RCC 7860 (cell line): ENCODE measurements around the gene CACNG5.
"Not testable (repeated sequence)": the region's sequence is repeated elsewhere in the genome, so short reads cannot be mapped to it uniquely, and the experiment has no call there.

Source experiments
- DNase-seq: peaks from one replicate; pipeline ENCODE4 v3.0.0-alpha.2; 2015; ENCODE audit warnings: low spot score
- FAIRE-seq: peaks from 2 replicates; lab custom pipeline; 2012; peaks lifted over from hg19 to GRCh38; lab: Jason Lieb, UNC

CACNG5 gene

DNA sequence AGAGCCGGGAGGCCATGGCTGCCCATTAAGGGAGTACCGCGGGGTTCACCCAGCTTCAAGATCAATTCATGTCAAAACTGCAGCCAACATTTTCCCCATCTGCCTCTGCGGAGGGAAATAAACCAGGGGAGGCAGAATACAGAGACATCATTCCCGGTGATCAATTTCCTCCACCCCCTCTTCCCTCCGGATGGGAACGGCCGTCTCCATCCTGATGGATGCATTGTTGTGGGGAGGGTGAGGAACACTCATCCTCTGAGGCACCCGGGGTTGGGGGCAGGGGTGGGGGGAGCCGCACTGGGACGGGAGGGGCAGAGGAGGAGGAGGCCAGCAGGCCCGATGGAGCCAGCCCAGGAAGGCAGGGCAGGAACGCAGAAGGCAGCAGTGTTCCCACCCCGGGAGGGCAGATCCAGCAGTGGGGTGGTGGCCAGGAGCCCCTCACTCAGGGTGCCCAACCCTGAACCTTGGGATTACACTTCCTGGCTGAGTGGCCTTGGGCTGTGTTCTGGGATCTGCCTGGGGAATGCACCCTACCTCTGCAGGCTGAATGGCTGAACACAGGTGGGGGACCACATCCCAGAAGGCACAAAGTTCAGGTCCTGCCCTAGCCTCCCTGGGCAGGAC, 14.2 kb downstream of the CACNG5 start:
- no peak for DNase-seq
- FAIRE-seq = no peak

DNA sequence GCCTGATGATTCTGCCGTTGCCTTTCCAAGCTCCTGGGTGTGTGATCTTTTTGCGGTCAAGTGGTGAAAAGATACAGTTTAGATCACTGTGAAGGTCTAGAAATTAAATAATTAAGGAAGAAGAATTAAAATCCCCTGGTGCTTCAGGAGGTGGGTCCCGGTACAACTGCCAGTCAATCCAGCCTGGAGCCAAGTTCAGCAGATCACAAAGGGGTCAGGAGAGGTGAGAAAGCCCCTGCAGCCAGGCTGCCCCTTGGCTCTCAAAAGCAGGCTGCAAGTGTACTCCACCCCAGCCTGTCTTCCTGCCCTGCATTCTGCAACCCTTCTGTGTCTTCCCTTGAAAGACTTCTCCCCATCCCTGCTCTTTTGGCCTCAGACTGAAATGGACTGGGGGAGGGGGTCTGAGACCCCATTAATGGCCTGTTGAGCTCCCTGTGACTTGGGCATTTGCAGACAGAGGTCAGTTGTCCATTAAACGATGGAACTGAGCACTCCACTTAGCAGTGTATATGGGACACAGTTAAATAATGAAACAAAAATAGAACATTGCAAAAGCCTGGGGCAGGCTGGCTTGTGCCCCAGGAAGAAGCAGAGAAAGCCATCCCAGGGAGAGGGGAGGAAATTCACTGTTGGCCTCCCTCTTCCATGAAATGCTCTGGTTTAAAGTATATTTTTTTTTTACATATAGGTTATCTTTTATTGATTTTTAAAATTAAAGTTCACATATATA, 15.1 kb downstream of the CACNG5 start:
- DNase-seq (no peak), FAIRE-seq (no peak)

- no peak for FAIRE-seq
- no peak for DNase-seq
Observed at GRCh38 chr17:66850692-66851091, 15.8 kb downstream of the CACNG5 start.

DNA sequence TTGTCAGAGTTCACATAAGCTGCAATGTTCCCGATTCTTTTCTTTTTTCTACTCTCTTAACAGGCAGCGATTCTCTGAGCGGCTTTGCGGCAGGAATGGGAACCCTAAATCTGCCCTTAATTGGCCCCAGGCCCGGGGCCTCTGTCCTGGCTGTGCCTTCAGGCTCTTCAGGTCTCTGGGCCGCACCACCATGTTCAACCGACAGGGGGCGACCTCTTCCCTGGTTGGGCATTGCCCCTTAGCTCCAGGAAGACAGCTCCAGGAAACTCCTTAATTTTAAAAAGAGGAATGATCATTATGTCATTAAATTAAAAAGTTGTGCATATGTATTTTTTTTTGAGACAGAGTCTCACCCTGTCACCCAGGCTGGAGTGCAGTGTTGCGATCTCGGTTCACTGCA, 20.3 kb downstream of the CACNG5 start:
- FAIRE-seq (no peak), DNase-seq (no peak)

- FAIRE-seq (no peak), DNase-seq (no peak)
Observed at GRCh38 chr17:66858226-66859083, 23.5 kb downstream of the CACNG5 start.

GRCh38 chr17:66859353-66859752, 24.4 kb downstream of the CACNG5 start:
- DNase-seq = no peak
- no peak for FAIRE-seq

- DNase-seq (no peak), FAIRE-seq (no peak)
Observed at GRCh38 chr17:66860204-66860603, 25.3 kb downstream of the CACNG5 start.

DNA sequence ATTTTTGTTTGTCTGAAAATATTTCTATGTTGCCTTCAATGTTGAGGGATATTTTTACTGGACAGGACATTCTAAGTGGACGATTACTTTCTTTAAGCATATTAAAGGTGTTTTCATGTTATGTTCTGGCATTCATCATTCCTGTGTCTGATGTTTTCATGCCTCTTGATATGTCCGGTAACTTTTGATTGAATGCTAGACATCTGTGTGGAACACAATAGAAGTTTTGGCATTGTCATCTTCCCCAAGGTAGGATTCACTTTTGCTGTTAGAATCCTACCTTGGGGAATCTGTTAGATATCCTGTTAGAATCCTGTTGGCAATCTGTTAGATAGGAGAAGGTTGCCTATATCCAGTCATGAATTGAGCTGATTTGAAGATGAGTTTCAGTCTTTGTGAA, 28.9 kb downstream of the CACNG5 start:
- DNase-seq = no peak
- no peak for FAIRE-seq

- FAIRE-seq (no peak), DNase-seq (no peak)
Observed at GRCh38 chr17:66865151-66865550, 30.2 kb downstream of the CACNG5 start.

DNA sequence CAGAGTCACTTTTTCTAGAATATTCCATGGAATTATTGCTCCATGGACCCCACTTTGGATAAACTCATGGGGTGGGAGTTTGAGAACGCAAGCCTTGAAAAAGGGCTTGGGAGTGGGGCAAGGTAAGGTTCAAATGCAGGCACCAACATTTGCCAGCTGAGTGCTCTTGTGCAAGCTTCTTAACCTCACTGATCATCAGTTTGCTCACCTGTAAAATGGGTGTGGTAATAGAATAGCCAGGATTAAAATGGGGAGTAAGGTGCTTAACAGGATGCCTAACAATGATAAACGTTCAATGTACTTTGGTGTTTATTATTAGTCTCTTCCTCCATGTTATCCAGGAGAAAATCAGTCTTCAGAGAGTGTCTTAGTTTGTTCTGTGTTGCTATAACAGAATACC, 39.0 kb downstream of the CACNG5 start:
- DNase-seq = no peak

GRCh38 chr17:66884931-66885330, 50.0 kb downstream of the CACNG5 start:
- DNase-seq = no peak
- no peak for FAIRE-seq

More for the DNA sequence above, 39.0 kb downstream of the CACNG5 start:
- FAIRE-seq = no peak

DNA sequence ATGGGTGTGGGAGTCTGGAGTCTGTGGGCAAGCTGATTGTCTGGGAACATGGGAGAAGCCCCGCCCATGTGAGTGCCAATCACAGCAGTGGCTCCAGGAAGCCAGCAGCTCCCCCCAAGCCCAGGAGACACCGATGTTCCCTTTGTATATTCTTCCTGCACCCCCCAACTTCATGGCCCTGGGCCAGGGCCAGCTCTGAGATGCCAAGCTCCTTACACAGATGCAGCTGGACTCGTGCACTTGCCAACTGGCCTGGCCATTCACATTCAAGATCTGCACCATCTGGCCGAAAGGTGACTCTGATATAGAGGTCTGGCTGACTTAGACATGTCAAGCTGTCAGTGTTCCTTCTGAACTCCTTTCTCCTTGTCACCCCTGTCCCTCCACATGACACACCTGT, 50.5 kb downstream of the CACNG5 start:
- no peak for FAIRE-seq

DNA sequence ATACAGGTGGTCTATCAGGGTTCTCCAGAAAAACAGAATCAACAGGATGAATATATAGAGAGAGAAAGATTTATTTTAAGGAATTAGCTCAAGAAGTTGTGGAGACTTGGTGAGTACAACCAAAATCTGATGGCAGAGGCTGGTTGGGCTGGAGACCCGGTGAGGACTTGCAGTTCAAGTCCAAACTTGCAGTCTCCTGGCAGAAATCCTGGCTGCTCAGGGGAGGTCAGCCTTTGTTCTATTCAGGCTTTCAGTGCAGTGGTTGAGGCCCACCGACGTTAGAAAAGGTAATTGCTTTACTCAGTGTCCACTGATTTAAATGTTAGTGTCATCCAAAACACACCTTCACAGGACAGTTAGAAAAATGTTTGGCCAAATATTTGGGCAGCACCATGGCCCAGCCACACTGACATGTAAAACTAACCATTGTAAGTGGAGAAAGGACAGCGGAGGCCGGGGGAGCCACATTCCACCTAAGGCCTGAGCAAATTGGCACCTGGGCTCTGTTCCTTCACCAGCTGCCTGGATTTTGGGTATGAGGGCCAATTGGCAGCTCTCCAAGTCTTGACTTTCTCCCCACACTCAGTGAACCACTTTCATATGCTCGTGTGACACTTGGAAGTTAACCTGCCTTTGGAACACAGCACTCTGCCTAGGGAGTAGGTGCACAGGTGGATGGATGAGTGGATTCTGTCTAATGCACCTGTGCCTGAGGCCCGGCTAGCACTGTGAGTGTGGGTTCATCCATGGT, 54.7 kb downstream of the CACNG5 start:
- FAIRE-seq (no peak), DNase-seq (no peak)

More for the DNA sequence above, 50.5 kb downstream of the CACNG5 start:
- no peak for DNase-seq

DNA sequence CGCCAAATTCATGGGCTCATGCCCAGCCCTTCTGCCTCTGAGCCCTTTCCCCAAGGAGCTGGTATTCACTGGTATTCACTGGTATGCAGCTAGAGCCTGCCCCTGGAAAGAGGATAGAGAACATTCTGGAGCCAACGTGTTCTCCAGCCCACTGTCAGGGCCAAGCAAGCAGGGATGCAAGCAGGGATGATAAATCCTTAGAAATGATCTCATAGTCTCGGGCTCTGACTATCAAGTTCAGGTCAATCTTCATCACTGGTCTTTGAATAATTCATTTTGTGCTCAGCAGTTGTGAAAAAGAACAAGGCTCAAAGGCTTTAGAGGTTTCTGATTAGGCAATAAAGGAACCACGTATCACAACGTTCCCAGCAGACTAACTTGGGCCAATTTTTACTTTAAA, 57.3 kb downstream of the CACNG5 start:
- no peak for DNase-seq
- no peak for FAIRE-seq

GRCh38 chr17:66893382-66893781, 58.5 kb downstream of the CACNG5 start:
- DNase-seq (no peak), FAIRE-seq (no peak)

GRCh38 chr17:66893863-66894262, 58.9 kb downstream of the CACNG5 start:
- FAIRE-seq = no peak
- DNase-seq = no peak

DNA sequence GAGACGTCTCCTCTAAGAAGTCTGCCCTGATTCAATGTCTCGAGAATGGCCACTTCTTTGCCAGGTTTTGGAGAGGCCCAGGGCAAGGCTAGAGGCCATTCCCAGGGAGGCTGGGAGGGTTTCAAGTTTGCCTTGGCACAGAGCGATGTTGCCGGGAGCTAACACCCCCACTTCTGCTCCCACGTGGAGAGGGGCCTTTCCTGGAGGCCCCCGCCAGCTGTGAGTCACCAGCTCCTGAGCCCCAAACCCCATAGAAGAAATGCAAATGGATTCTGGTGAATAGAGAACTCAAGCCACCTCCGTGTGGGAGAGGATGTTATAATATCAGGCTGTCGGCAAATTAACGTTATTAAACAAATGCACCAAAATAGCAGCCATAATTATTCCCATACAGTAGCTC, 62.2 kb downstream of the CACNG5 start:
- FAIRE-seq (no peak), DNase-seq (no peak)

- DNase-seq (no peak), FAIRE-seq (no peak)
Observed at GRCh38 chr17:66898536-66898935, 63.6 kb downstream of the CACNG5 start.

- FAIRE-seq (no peak), DNase-seq (no peak)
Observed at GRCh38 chr17:66900126-66901010, 65.5 kb downstream of the CACNG5 start.

- FAIRE-seq, DNase-seq: not testable (repeated sequence)
Observed at GRCh38 chr17:66903296-66903695, 68.4 kb downstream of the CACNG5 start.
